NCI-H510A treated with DMSO at 0.1 percent for 48 hours (cell line): Measurements from ENCODE around the gene MYO7B.

Experiments used
- DNase-seq: peaks from one replicate; lab custom pipeline; 2025; lab: John Stamatoyannopoulos, UW

The MYO7B gene

DNA sequence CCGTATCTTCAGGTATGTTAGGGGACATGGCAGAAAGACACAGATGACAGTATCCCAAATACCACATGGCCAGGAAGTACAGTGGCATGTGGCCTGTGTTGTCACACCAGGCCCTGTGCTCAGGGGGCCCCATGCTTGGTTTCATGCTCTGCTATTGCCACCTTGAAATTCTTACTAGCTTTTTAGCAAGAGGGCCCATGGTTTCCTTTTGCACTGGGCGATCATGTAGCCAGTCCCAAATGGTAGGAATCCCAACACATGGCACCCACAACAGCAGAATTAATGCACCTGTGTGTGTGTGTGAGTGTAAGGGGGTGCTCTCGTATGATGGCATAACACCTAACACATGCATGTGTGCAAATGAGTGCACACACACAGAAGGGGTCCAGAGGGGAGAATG lies 39.2 kb downstream of the MYO7B start:
- DNase-seq = no peak

DNA sequence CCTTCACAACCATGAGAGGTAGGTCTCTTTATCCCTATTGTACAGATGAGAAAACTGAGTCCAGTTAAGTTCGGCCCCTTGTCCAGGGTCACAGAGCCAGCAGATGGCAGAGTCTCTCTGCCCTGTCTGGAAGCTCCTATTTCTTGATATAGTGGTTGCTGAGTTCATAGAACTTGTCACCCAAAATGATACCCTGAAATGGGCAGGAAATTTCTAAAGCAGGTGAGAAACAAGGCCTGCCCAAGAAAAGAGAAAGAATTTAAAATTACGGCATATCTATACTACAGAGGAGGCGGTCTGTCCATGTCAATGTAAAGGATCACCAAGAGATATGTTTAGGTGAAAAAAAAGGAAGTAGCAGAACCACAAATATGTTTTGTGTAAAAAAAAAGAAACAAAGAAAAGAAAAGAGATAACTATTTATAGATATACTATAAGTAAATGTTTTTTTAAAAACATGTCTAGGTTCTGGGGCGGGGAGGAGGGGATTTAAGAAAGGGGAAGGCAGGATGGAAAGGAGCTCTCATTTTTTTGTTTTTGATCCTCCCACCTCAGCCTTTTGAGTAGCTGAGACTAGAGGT lies 39.8 kb downstream of the MYO7B start:
- DNase-seq = no peak

GRCh38 chr2:127575941-127576432 lies 40.5 kb downstream of the MYO7B start:
- DNase-seq = no peak

GRCh38 chr2:127576433-127577207 lies 41.1 kb downstream of the MYO7B start:
- no peak for DNase-seq

DNA sequence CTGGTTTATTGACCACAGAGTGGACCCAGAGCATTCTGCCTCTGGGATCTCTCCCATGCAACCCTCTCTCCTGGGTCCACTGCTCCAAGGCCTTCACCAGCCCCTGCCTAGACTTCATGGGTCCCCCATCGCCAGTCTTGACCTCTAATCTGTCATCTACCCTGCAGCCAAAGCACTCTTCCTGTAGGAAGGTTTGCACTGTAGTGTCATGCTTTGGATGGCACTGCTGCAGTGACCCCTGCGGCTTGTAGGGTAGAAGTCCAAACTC lies 41.7 kb downstream of the MYO7B start:
- no peak for DNase-seq

DNA sequence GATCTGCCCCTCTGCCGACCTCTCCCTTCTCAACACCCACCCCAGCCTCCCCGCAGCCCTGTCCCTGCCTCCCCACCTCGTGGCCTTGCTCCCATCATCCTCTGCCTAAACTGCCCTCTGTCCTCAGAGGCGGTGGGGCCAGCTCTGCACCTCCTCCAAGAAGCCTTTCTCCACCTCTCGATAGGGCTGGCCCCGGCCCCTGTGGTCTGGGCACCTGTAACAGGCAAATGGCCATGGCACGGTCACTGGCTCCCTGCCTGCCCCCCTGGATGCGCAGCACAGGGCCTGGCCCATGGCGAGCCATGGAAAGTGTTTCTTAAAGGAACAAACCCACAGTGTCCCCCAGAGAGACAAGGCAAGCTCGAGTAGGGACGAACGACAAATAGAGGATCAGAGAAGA lies 42.0 kb downstream of the MYO7B start:
- DNase-seq = no peak

GRCh38 chr2:127577973-127578372 lies 42.5 kb downstream of the MYO7B start:
- DNase-seq = no peak

- DNase-seq = no peak
These were observed 42.9 kb downstream of the MYO7B start for GRCh38 chr2:127578411-127578810.

DNA sequence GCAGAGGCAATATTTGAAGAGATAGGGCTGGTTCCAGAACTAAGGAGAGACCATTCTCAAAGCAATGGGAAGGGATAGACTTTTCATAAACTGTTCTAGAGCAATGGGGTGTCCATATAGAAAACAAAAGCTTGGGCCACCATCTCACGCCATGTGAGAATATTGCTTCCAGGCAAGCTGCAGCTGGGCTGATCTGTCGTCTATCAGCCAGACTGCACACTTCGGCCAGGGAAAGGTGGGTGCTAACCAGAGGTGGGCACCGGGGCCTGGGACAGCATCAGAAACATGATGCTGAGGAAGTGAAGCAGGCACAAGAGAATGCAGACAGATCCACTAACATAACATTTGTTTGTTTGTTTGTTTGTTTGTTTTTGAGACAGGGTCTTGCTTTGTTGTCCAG lies 43.7 kb downstream of the MYO7B start:
- DNase-seq = no peak

DNA sequence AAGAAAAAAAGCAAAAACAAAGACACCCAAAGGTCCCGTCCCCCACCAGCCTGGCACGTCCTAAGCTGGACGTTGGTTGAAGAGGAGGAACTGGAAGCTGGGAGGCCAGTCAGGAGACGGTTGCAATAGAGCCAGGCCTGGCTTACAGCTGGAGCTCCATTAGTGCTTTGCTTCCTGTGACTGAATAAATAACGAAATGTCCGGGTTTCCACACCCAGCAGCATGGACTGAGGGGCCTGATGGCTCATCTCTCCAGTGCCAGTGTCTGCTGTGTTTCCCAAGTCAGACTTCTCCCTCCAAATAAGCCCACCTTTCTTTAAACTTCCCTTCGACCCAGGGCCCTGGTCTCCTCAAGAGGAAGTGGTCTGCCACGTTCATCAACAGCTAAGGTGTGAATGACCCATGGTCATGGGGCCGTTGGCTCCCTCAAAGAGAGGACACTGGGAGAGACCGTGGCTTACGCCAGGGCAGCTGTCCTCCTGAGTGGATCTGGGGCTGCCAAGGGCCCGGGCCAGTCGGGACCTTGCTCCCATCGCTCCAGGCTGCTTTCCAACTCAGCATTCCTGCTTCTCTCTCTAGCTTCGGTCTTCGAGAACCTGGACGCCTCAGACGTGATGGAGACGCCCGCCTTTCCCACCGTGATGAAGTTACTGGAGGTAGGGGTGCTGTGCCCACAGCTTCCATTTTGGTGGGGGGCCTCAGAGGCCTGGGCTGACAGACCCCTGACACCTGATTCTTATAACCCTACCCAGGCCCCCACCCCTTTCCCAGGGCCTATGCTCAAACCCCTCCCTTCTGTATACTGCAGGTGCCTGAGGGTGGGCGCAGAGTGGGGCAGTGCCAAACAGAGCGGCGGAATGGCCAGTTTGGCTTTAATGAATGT lies 44.9 kb downstream of the MYO7B start:
- DNase-seq = no peak

DNA sequence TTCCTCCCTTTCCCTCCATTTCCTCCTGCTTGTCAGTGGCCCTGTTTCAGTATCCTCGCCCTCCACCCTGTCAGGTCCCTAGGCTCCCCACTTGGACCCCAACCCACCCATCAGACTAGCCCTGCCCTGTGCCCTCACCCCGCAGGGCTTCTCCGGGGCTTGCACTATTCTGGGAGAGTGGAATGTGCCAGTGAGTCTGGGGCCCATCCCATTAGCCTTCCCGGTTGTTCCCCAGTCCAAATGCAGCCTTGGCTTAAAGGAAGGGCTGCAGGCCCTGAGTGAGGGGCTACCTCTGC lies 45.5 kb downstream of the MYO7B start:
- no peak for DNase-seq

DNA sequence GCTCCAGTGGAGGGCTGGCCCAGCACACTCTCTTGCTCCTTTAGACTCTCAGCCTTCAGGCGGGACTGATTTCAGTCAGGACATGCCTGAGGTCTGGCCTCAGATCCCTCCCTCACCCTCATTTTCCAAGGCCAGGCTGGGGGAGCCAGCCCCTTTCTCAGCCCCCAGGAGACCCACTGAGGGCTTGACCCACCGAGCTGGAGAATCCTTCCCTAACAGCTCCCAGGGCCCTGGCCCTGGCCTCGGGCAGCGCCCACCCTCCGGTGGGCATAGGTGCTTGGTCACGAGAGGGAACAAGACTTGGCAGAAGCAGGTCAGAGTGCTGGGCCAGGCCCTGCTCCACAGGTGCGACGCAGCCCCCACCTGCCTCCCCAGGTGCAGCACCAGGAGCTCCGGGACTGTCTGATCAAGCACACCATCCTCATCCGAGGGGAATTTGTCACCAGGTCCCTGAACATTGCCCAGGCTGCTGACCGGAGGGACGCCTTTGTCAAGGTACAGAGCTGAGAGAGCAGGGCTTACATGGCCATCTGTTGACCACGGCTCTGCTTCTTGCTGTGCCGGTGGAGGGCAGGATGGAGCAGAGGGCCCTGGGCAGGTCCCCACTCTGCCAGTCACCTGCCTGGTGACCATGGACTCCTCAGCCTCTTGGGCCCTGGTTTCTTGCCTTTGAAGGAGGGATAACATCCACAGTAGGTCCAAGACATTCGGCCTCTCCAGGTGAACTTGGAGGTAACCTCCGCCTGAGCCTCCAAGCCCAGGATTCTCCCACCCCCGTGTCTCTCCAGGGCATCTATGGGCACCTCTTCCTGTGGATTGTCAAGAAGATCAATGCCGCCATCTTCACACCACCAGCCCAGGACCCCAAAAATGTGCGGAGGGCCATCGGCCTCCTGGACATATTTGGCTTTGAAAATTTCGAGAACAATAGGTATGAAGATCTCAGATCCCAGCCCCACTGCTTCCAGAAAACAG lies 46.3 kb downstream of the MYO7B start:
- DNase-seq = no peak

- no peak for DNase-seq
These were observed 47.7 kb downstream of the MYO7B start for GRCh38 chr2:127582863-127583861.

GRCh38 chr2:127584047-127584446 lies 48.6 kb downstream of the MYO7B start:
- DNase-seq = no peak

DNA sequence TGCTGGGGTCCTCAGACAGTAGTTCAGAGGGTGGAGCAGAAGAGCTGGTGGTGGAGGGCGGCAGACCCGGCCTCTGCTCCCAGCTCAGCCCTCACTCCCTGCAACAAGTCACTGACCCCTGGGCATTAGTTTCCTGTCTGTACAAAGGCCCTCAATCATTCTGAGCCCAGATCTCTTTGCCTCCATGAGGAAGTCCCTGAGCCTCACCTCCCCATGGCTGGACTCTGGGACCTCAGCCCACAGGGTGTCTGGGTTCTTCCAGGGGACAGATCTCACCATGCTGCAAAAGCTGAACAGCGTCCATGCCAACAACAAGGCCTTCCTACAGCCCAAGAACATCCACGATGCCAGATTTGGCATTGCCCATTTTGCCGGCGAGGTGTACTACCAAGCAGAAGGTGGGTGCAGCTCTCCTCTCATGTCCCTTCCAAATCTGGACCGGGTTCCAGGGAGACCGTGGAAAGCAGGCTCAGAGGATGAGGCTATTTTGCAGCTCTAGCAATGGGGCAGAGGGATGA lies 49.1 kb downstream of the MYO7B start:
- no peak for DNase-seq

- DNase-seq = no peak
These were observed 49.9 kb downstream of the MYO7B start for GRCh38 chr2:127585270-127585807.

DNA sequence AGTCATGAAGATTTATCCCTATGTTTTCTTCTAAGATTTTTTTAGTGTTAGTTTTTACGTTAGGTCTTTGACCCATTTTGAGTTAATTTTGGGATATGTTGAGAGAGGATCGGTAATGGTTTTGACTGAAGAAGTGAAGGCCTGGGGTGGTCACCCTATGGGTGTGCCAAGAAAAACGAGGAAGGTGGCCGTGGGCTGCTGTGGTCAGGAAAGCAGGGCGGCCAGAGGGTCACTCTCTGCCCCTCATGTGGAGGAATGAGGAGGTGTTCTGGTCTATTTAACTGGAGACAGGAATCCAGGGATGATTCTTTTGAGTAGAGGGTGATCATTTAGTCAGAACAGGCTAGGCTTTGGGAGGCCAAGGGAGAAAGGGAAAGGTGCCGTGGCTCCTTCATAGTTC lies 50.7 kb downstream of the MYO7B start:
- no peak for DNase-seq

DNA sequence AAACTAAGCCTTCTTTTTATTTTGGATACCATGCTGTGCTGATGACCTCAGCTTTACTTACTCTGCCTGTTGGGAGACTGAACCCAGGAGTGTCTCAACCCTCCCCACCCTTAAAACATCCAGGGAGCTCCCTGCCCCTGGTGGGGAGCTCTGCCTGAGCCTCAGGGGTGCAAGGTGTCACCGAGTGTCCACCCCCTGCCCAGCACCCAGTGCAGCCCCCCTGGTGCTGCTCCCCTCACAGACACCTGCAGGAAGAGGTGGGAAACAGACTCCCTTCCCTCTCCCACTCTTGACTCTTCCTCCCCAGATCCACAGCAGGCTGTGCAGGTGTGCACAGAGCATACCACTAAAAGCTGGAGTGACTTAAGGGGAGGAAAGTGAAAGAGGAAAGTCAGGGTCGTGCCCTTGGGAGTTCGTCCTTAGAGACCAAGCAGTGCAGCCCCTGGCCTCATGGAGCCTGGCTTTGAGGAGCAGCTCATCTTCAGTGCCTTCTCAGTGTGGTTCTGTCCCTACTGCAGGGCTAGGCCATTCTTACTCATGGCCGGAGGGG lies 51.3 kb downstream of the MYO7B start:
- DNase-seq = no peak

DNA sequence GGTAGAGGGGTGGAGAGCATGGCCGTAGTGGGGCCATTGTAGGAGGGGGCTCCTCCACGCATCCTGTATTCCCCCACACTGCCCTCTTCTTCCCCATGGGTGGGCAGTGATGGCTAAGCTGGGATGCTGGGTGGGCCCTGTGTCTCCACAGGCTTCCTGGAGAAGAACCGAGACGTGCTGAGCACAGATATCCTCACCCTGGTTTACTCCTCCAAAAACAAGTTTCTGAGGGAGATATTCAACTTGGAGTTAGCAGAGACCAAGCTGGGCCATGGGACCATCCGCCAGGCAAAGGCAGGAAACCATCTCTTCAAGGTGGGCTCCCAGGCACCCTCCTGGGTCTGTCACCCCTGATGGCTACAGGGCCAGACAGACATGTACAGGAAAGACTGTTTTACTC lies 52.8 kb downstream of the MYO7B start:
- no peak for DNase-seq

GRCh38 chr2:127589358-127589757 lies 53.9 kb downstream of the MYO7B start:
- no peak for DNase-seq
